K562 (cell line): Measurements from ENCODE around the gene GLT1D1.

Experiments
- ATF3 ChIP-seq, 2 experiments: fragments of 450-650 bp in 1 of 2; sonication (generic) in 1 of 2; formaldehyde crosslinking in 1 of 2; IDR thresholded peaks in 1 of 2; conservative IDR thresholded peaks in 1 of 2; 2 replicates each; pipeline versions ENCODE4 v1.6.1 to v1.8.1; 2016 to 2023; ENCODE audit warnings: mild to moderate bottlenecking in 2 of 2, moderate library complexity in 2 of 2, inconsistent platforms in 1 of 2, missing genetic modification reagents in 1 of 2
- CHD4 ChIP-seq: fragments of 200-600 bp; sonication (generic); IDR thresholded peaks from 3 replicates; pipeline ENCODE4 v1.6.1; 2012; ENCODE audit warnings: low read depth, mild to moderate bottlenecking, mixed read lengths, low read length, inconsistent platforms; ENCODE audit not compliant: insufficient read depth, insufficient replicate concordance, poor library complexity, severe bottlenecking
- FOSL1 ChIP-seq: fragments of 200-800 bp; sonication (Bioruptor generic); conservative IDR thresholded peaks from 2 replicates; pipeline ENCODE4 v1.6.1; 2016; ENCODE audit warnings: missing genetic modification characterization, missing compliant biosample characterization
- FOXM1 ChIP-seq, 2 experiments: fragments of 450-650 bp in 1 of 2; sonication (generic) in 1 of 2; formaldehyde crosslinking in 1 of 2; IDR thresholded peaks; 2 replicates each; pipeline versions ENCODE4 v1.6.1 to v1.9.0; 2017 to 2022; ENCODE audit warnings: low read depth in 2 of 2, mild to moderate bottlenecking in 2 of 2, missing genetic modification reagents in 1 of 2, moderate library complexity in 1 of 2
- JUNB ChIP-seq: fragments of 450-650 bp; formaldehyde crosslinking; conservative IDR thresholded peaks from 2 replicates; pipeline ENCODE4 v1.4.0; 2020; ENCODE audit warnings: mild to moderate bottlenecking
- MIER1 ChIP-seq: fragments of 450-650 bp; IDR thresholded peaks from 2 replicates; pipeline ENCODE4 v1.6.1; 2016; ENCODE audit warnings: antibody characterized with exemption, mild to moderate bottlenecking, low read depth
- MTF1 ChIP-seq: fragments of 250-450 bp; sonication (Bioruptor Pico); IDR thresholded peaks from 2 replicates; pipeline ENCODE4 v1.9.0; 2021; ENCODE audit warnings: moderate library complexity, mild to moderate bottlenecking, inconsistent platforms, borderline replicate concordance
- POLR2AphosphoS5 ChIP-seq: IDR thresholded peaks from 2 replicates; pipeline ENCODE4 v1.6.1; 2011; ENCODE audit warnings: mild to moderate bottlenecking, low read depth, low read length, moderate library complexity; ENCODE audit not compliant: control insufficient read depth, insufficient read depth
- RBM14 ChIP-seq: fragments of 200-400 bp; formaldehyde crosslinking; IDR thresholded peaks from 2 replicates; pipeline ENCODE4 v1.6.1; 2018; ENCODE audit warnings: low read depth, mild to moderate bottlenecking, low read length, moderate library complexity, borderline replicate concordance; ENCODE audit not compliant: insufficient read depth
- RFX1 ChIP-seq: fragments of 450-650 bp; IDR thresholded peaks from 2 replicates; pipeline ENCODE4 v1.6.1; 2016; ENCODE audit warnings: mild to moderate bottlenecking, moderate library complexity
- SP1 ChIP-seq: sonication (generic); formaldehyde crosslinking; IDR thresholded peaks from 2 replicates; pipeline ENCODE4 v1.8.1; 2022; ENCODE audit warnings: mild to moderate bottlenecking, missing genetic modification reagents
- SREBF2 ChIP-seq: sonication (generic); formaldehyde crosslinking; IDR thresholded peaks from 2 replicates; pipeline ENCODE4 v1.4.0; 2020; ENCODE audit warnings: mild to moderate bottlenecking, missing genetic modification reagents
- TAF1 ChIP-seq: IDR thresholded peaks from 2 replicates; pipeline ENCODE4 v1.6.1; 2011; ENCODE audit warnings: mild to moderate bottlenecking, low read length, moderate library complexity; ENCODE audit not compliant: insufficient read depth, control insufficient read depth, severe bottlenecking; ENCODE audit errors: extremely low read depth

GRCh38 chr12:128944956-128945355 is 91.7 kb downstream of the GLT1D1 start:
- TF ChIP-seq MIER1 (no peak), ATF3 (IDR thresholded peaks at IDR 0.05) (no peak), ATF3 (CRISPR knock-in tag; conservative IDR thresholded peaks at IDR 0.05) (no peak), FOSL1 (tag) (no peak), JUNB (CRISPR knock-in tag) (no peak), SP1 (no peak), SREBF2 (CRISPR knock-in tag) (no peak), RBM14 (no peak), TAF1 (no peak), MTF1 (no peak), POLR2AphosphoS5 (no peak), CHD4 (no peak), FOXM1 (IDR thresholded peaks at IDR 0.05; ENCODE audit: low read depth) (no peak), FOXM1 (CRISPR knock-in tag; IDR thresholded peaks at IDR 0.05; ENCODE audit: low read depth) (no peak), RFX1 (no peak)
